CD4-positive, alpha-beta T cell (primary cell): ENCODE data around the gene UNC5B. TPM values are rescaled to one million over a fixed set of nuclear protein-coding genes. Genes with fewer than 3 reads are reported as not detected.

Source experiments
- ATAC-seq: fragments of 200-7000 bp; cut with Tn5 transposase; one replicate; pipeline ENCODE4 v1.10.0; 2022; ENCODE audit warnings: mild to moderate bottlenecking; ENCODE audit not compliant: poor library complexity
- CTCF ChIA-PET: fragments of 350-600 bp; sonication (Branson Sonifier 250); formaldehyde crosslinking; loops from one replicate; lab custom pipeline; 2021; ENCODE audit warnings: antibody characterized with exemption, inconsistent platforms; lab: Charles Lee
- POLR2A ChIA-PET: fragments of 350-600 bp; sonication (Branson Sonifier 250); formaldehyde crosslinking; loops from one replicate; lab custom pipeline; 2021; ENCODE audit warnings: antibody characterized with exemption, inconsistent platforms; lab: Charles Lee
- DNase-seq, 14 experiments: peaks; one replicate each; pipeline ENCODE4 v3.0.0-alpha.2; 2013 to 2020; ENCODE audit warnings: mixed read lengths in 2 of 14
- H3K27ac ChIP-seq, 2 donors: one replicate each; pipeline versions ENCODE4 v1.5.1 to v1.7.0; 2013; ENCODE audit warnings: low read length in 2 of 2, low read depth in 1 of 2, mild to moderate bottlenecking in 1 of 2
- H3K27me3 ChIP-seq, 2 experiments: 1 replicate in 1 of 2; 2 replicates in 1 of 2; pipeline versions ENCODE4 v1.6.1 to v1.7.0; 2013; ENCODE audit warnings: low read length in 2 of 2, control low read depth in 1 of 2, mild to moderate bottlenecking in 1 of 2, moderate library complexity in 1 of 2; ENCODE audit not compliant: insufficient read depth in 2 of 2, control insufficient read depth in 1 of 2
- H3K36me3 ChIP-seq: one replicate; pipeline ENCODE4 v1.6.1; 2013; ENCODE audit warnings: low read length, control low read depth; ENCODE audit not compliant: insufficient read depth
- H3K4me1 ChIP-seq: one replicate; pipeline ENCODE4 v1.6.1; 2013; ENCODE audit warnings: low read length, control low read depth; ENCODE audit not compliant: insufficient read depth
- H3K4me3 ChIP-seq: one replicate; pipeline ENCODE4 v1.5.1; 2013; ENCODE audit warnings: mild to moderate bottlenecking, low read length, moderate library complexity
- H3K9me3 ChIP-seq, 2 experiments: 1 replicate in 1 of 2; 2 replicates in 1 of 2; pipeline versions ENCODE4 v1.6.1 to v1.7.0; 2013; ENCODE audit warnings: low read length in 2 of 2, mild to moderate bottlenecking in 2 of 2, control low read depth in 1 of 2, moderate library complexity in 1 of 2; ENCODE audit not compliant: control insufficient read depth in 1 of 2, insufficient read depth in 1 of 2
- H3K27ac Mint-ChIP-seq: one replicate; pipeline ENCODE4 v1.8.0; 2020; ENCODE audit warnings: mixed read lengths
- H3K27me3 Mint-ChIP-seq: one replicate; pipeline ENCODE4 v1.8.0; 2021; ENCODE audit warnings: mixed read lengths
- H3K36me3 Mint-ChIP-seq: one replicate; pipeline ENCODE4 v1.8.0; 2021; ENCODE audit warnings: low read depth, mixed read lengths
- H3K4me1 Mint-ChIP-seq: one replicate; pipeline ENCODE4 v1.8.0; 2021; ENCODE audit warnings: low read depth, mixed read lengths
- H3K4me3 Mint-ChIP-seq: one replicate; pipeline ENCODE4 v1.8.0; 2020; ENCODE audit warnings: mild to moderate bottlenecking, mixed read lengths
- H3K9me3 Mint-ChIP-seq: one replicate; pipeline ENCODE4 v1.8.0; 2020; ENCODE audit warnings: mixed read lengths
- intact Hi-C, 2 experiments: fragments of 100-400 bp; cut with DNase I in 1 of 2; cut with micrococcal nuclease in 1 of 2; formaldehyde crosslinking; loops; one replicate each; pipeline versions ENCODE4 v1.15.1 to v1.9.0; 2023 to 2025; cut with DNase I, micrococcal nuclease
- total RNA-seq, 174 experiments: library from RNA in 2 of 174; stranded (reverse) in 2 of 174; gene quantifications; one replicate each; pipeline ENCODE4 v1.2.3 and lab custom pipeline; 2021 to 2026
- TF ChIP-seq, protein P1 (sequence below): fragments of 200-600 bp; IDR thresholded peaks from one replicate; pipeline ENCODE4 v1.8.0; 2022; ENCODE audit warnings: antibody characterized with exemption, mild to moderate bottlenecking

UNC5B gene
- total RNA-seq, 2 experiments from 2014 or later, result 0.03 TPM; not detected in 1

DNA sequence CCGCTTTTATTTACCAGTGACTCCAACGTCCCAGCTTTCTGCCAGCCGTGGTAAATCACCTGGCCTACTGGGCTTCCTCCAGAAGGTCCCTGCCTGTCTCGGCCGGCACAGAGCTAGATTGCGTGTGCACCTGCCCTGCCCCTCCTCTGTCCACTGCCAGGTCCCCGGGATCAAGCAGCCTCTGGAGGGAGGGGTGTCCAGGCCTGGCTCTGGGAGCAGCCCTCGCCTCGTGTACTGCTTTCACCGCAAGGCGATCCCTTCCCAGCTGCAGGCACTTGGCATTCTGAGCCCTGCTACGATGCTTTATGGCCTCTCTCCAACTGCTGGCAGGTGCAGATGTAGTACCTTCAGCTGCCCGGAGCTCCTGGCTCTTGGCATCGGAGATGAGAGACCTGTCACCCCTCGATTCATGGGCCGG lies 114.1 kb downstream of the UNC5B start:
- H3K4me1 Mint-ChIP-seq, result peaks cover 22% of the 10 kb centered on the region
- Histone ChIP-seq H3K4me3 (no peak overlapping the region), H3K27ac (no peak overlapping the region), H3K27me3 (no peaks in the 10 kb centered on the region), H3K9me3 (no peaks in the 10 kb centered on the region), H3K36me3 (peaks cover 47% of the 10 kb centered on the region), H3K4me1 (peaks cover 9% of the 10 kb centered on the region)
- DNase-seq (no peak), ATAC-seq (no peak)
- H3K27ac Mint-ChIP-seq, result no peak overlapping the region
- H3K9me3 Mint-ChIP-seq, result no peaks in the 10 kb centered on the region
- POLR2A ChIA-PET, result no interaction called here
- intact Hi-C loops, result no loop called here
- TF ChIP-seq, protein P1, sequence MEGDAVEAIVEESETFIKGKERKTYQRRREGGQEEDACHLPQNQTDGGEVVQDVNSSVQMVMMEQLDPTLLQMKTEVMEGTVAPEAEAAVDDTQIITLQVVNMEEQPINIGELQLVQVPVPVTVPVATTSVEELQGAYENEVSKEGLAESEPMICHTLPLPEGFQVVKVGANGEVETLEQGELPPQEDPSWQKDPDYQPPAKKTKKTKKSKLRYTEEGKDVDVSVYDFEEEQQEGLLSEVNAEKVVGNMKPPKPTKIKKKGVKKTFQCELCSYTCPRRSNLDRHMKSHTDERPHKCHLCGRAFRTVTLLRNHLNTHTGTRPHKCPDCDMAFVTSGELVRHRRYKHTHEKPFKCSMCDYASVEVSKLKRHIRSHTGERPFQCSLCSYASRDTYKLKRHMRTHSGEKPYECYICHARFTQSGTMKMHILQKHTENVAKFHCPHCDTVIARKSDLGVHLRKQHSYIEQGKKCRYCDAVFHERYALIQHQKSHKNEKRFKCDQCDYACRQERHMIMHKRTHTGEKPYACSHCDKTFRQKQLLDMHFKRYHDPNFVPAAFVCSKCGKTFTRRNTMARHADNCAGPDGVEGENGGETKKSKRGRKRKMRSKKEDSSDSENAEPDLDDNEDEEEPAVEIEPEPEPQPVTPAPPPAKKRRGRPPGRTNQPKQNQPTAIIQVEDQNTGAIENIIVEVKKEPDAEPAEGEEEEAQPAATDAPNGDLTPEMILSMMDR, result no peak
- H3K4me3 Mint-ChIP-seq, result no peak overlapping the region
- peaks cover 45% of the 10 kb centered on the region for H3K36me3 Mint-ChIP-seq
- no peaks in the 10 kb centered on the region for H3K27me3 Mint-ChIP-seq
- CTCF ChIA-PET, result no interaction called here

DNA sequence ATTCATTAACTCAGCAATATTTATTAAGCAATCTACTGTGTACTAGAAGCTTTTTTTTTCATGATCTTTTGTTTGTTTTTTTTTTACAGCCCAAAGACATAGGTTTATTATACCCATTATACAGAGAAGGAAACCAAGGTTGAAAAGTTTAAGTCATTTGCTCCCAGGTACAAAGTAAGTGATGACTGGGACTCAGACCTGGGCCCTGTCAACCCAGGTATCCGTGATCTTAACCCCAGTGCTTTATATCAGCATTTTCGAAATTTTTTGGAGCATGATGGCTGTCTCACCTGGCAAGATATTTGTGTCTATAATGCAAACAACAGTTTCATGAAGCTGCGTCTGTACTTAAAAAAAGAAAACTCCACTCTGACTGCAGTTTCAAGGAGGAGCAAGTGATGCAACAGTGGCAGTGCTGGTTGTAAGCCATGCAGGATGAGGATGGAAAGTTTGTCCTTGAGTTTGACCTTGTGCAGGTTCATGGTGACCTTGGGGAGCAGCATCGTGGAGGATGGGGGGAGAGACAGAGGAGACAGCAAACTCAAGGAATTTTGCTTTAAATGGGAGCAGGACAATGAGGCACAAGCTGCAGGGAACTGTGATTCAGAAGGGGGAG lies 118.5 kb downstream of the UNC5B start:
- intact Hi-C loops, result no loop called here
- Mint-ChIP-seq H3K27ac (no peak overlapping the region), H3K36me3 (peaks cover 30% of the 10 kb centered on the region), H3K4me1 (peaks cover 5% of the 10 kb centered on the region), H3K27me3 (no peaks in the 10 kb centered on the region), H3K9me3 (no peaks in the 10 kb centered on the region), H3K4me3 (no peak overlapping the region)
- no peaks in the 10 kb centered on the region for H3K27me3 ChIP-seq
- H3K9me3 ChIP-seq, result no peaks in the 10 kb centered on the region
- POLR2A ChIA-PET, result interaction anchor here (1.2 kb wide), 1 partner anchor 11 kb away, joined by 3 read pairs; no protein-coding TSS in a partner anchor
- H3K4me1 ChIP-seq, result no peaks in the 10 kb centered on the region
- ATAC-seq, result no peak
- peaks cover 24% of the 10 kb centered on the region for H3K36me3 ChIP-seq
- DNase-seq, result no peak
- CTCF ChIA-PET, result no interaction called here
- TF ChIP-seq, protein P1, result no peak
- no peak overlapping the region for H3K27ac ChIP-seq
- no peak overlapping the region for H3K4me3 ChIP-seq

DNA sequence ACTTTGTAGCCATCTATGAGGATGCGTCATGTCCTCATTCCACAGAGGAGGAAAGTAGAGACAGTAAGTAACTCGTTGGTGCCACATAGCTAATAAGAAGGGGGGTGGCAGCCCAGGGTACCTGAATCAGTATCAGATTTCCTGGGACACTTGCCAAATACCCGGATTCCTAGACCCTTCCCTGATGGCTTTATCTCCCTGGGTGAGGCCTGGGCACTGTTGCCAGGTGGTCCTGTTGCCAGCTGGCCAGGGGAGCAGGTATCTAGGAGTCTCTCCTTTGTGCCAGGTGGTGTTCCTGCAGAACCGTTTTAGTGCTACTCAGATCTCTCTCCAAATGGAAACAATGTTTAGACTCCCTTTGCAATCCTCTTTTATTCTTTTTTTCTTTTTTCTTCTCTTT lies 119.4 kb downstream of the UNC5B start:
- Histone ChIP-seq H3K27ac (no peak overlapping the region), H3K4me3 (no peak overlapping the region), H3K4me1 (no peaks in the 10 kb centered on the region), H3K27me3 (no peaks in the 10 kb centered on the region), H3K36me3 (peaks cover 18% of the 10 kb centered on the region), H3K9me3 (no peaks in the 10 kb centered on the region)
- ATAC-seq, result no peak
- Mint-ChIP-seq H3K27me3 (no peaks in the 10 kb centered on the region), H3K4me3 (no peak overlapping the region), H3K4me1 (peaks cover 5% of the 10 kb centered on the region), H3K36me3 (peaks cover 33% of the 10 kb centered on the region), H3K9me3 (no peaks in the 10 kb centered on the region), H3K27ac (no peak overlapping the region)
- TF ChIP-seq, protein P1, result no peak
- CTCF ChIA-PET, result no interaction called here
- DNase-seq, result no peak
- intact Hi-C loops, result no loop called here
- POLR2A ChIA-PET, result interaction anchor here (1.2 kb wide), 1 partner anchor 12 kb away, joined by 3 read pairs; no protein-coding TSS in a partner anchor
